CMK (cell line): ENCODE results near the gene PPRC1.
"Not testable (repeated sequence)": the region's sequence is repeated elsewhere in the genome, so short reads cannot be mapped to it uniquely, and the experiment has no call there.

Experiments
- DNase-seq: peaks from one replicate; pipeline ENCODE4 v3.0.0-alpha.2; 2010; ENCODE audit warnings: low read depth

PPRC1 gene

GRCh38 chr10:102188941-102189898 is 56.4 kb downstream of the PPRC1 start:
- not testable (repeated sequence) for DNase-seq

GRCh38 chr10:102191956-102192355 is 59.1 kb downstream of the PPRC1 start:
- DNase-seq: no peak

- no peak for DNase-seq
Observed at GRCh38 chr10:102195296-102195870, 62.5 kb downstream of the PPRC1 start.

GRCh38 chr10:102196893-102197292 is 64.1 kb downstream of the PPRC1 start:
- DNase-seq: no peak

GRCh38 chr10:102198027-102198426 is 65.2 kb downstream of the PPRC1 start:
- no peak for DNase-seq
